ENCODE data around the gene TLCD3A. TPM values are rescaled to one million over a fixed set of nuclear protein-coding genes. Genes with fewer than 3 reads are reported as not detected.

TLCD3A gene
- total and polyA plus RNA-seq, 10 of the 15 experiments (the other 5 are each of a cell fraction or from before 2014, with no cell fraction given), result 2.9 to 29.7 (median 17.8) TPM

DNA sequence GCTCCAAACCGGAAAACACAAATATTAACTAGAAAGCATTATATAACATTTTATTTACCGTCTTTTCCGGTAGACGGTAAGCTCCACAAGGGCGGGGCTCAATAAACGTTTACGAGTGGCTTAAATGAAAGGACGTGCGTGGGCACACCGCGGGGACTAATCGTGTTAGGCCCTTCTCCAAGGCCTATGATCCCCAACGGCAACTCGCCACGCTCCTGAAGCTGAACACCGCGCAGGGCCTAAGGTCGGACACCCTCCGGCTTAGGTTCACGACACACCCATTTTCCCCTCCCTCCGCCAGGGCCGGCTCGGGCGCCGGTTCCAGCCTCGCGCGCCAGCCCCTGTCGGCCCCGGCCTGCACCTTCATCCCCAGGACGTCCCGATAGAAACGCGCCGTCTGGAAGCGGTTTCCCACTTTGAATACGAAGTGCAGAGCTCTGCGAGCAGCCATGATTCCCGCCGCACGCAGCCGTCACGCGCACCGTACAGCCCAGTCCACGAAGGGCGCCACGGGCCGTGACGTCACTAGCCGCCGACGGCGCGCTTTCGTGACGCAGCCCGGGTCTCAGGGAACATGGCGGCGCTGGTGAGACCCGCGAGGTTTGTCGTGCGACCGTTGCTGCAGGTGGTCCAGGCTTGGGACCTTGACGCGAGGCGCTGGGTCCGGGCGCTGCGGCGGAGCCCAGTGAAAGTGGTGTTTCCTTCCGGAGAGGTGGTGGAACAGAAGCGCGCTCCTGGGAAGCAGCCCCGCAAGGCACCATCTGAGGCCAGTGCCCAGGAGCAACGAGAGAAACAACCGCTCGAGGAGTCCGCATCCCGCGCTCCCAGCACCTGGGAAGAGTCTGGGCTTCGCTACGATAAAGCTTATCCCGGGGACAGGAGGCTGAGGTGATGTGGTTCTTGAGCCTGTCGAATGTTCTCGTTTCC, 49.7 kb downstream of the TLCD3A start, which contains the start of the genes GLOD4 and MRM3 (continued):
- TF ChIP-seq EGR1 (IDR thresholded peaks at IDR 0.05; ENCODE audit: borderline replicate concordance in 1 of 2, low read depth in 2 of 2, low read length in 2 of 2), result peak; percentile 32 to 75; a peak in 2 of 3 replicates
- no peak for TF ChIP-seq ZNF217 (IDR thresholded peaks at IDR 0.05)
- TF ChIP-seq GABPA (IDR thresholded peaks at IDR 0.05; ENCODE audit: low read depth), result no peak
- peak; percentile 61; the same call in 1 of the 2 replicates for TF ChIP-seq MYB (IDR thresholded peaks at IDR 0.05; ENCODE audit: borderline replicate concordance, low read depth, low read length)
- TF ChIP-seq, protein P1, sequence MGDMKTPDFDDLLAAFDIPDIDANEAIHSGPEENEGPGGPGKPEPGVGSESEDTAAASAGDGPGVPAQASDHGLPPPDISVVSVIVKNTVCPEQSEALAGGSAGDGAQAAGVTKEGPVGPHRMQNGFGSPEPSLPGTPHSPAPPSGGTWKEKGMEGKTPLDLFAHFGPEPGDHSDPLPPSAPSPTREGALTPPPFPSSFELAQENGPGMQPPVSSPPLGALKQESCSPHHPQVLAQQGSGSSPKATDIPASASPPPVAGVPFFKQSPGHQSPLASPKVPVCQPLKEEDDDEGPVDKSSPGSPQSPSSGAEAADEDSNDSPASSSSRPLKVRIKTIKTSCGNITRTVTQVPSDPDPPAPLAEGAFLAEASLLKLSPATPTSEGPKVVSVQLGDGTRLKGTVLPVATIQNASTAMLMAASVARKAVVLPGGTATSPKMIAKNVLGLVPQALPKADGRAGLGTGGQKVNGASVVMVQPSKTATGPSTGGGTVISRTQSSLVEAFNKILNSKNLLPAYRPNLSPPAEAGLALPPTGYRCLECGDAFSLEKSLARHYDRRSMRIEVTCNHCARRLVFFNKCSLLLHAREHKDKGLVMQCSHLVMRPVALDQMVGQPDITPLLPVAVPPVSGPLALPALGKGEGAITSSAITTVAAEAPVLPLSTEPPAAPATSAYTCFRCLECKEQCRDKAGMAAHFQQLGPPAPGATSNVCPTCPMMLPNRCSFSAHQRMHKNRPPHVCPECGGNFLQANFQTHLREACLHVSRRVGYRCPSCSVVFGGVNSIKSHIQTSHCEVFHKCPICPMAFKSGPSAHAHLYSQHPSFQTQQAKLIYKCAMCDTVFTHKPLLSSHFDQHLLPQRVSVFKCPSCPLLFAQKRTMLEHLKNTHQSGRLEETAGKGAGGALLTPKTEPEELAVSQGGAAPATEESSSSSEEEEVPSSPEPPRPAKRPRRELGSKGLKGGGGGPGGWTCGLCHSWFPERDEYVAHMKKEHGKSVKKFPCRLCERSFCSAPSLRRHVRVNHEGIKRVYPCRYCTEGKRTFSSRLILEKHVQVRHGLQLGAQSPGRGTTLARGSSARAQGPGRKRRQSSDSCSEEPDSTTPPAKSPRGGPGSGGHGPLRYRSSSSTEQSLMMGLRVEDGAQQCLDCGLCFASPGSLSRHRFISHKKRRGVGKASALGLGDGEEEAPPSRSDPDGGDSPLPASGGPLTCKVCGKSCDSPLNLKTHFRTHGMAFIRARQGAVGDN (IDR thresholded peaks at IDR 0.05), result peak; percentile 73
- TF ChIP-seq MTA2 (IDR thresholded peaks at IDR 0.05; ENCODE audit: low read depth), result no peak
- TF ChIP-seq, protein P2, sequence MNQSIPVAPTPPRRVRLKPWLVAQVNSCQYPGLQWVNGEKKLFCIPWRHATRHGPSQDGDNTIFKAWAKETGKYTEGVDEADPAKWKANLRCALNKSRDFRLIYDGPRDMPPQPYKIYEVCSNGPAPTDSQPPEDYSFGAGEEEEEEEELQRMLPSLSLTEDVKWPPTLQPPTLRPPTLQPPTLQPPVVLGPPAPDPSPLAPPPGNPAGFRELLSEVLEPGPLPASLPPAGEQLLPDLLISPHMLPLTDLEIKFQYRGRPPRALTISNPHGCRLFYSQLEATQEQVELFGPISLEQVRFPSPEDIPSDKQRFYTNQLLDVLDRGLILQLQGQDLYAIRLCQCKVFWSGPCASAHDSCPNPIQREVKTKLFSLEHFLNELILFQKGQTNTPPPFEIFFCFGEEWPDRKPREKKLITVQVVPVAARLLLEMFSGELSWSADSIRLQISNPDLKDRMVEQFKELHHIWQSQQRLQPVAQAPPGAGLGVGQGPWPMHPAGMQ (IDR thresholded peaks at IDR 0.05; ENCODE audit: borderline replicate concordance), result no peak
- peak; percentile 86 to 96 for TF ChIP-seq SRF (IDR thresholded peaks at IDR 0.05; ENCODE audit: low read depth in 2 of 2, low read length in 2 of 2)
- peak; percentile 61; the same call in 1 of the 2 replicates for TF ChIP-seq CBFB (IDR thresholded peaks at IDR 0.05; ENCODE audit: low read depth)
- peak; percentile 90; the same call in 1 of the 2 replicates for TF ChIP-seq SIN3A (IDR thresholded peaks at IDR 0.05; ENCODE audit: low read depth, low read length)
- peak; percentile 54; the same call in 1 of the 2 replicates for TF ChIP-seq ELK1 (IDR thresholded peaks at IDR 0.05; ENCODE audit: low read depth, low read length)
- peak; percentile 73 for TF ChIP-seq BRCA1 (IDR thresholded peaks at IDR 0.05; ENCODE audit: low read depth, low read length)
- TF ChIP-seq SPI1 (IDR thresholded peaks at IDR 0.05; ENCODE audit: borderline replicate concordance, insufficient read depth, low read depth, low read length), result no peak
- no peak for TF ChIP-seq SMARCA5 (IDR thresholded peaks at IDR 0.05)
- no peak for TF ChIP-seq SMAD1 (IDR thresholded peaks at IDR 0.05; ENCODE audit: low read depth, partially characterized antibody)
- TF ChIP-seq CHD1 (IDR thresholded peaks at IDR 0.05; ENCODE audit: low read depth, low read length), result no peak
- TF ChIP-seq NFIC (IDR thresholded peaks at IDR 0.05; ENCODE audit: low read depth, low read length), result no peak
- TF ChIP-seq, protein P3, sequence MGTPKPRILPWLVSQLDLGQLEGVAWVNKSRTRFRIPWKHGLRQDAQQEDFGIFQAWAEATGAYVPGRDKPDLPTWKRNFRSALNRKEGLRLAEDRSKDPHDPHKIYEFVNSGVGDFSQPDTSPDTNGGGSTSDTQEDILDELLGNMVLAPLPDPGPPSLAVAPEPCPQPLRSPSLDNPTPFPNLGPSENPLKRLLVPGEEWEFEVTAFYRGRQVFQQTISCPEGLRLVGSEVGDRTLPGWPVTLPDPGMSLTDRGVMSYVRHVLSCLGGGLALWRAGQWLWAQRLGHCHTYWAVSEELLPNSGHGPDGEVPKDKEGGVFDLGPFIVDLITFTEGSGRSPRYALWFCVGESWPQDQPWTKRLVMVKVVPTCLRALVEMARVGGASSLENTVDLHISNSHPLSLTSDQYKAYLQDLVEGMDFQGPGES (IDR thresholded peaks at IDR 0.05), result peak; percentile 34; the same call in 1 of the 2 replicates
- TF ChIP-seq IKZF1 (conservative IDR thresholded peaks at IDR 0.05), result peak; percentile 90
- TF ChIP-seq KAT2A (conservative IDR thresholded peaks at IDR 0.05; ENCODE audit: control insufficient read depth, low read depth, low read length), result no peak
- peak; percentile 100 for TF ChIP-seq YY1 (IDR thresholded peaks at IDR 0.05; ENCODE audit: low read depth, low read length)
